Large intestine (tissue), 3 donors: Measurements from ENCODE around the gene GPR78. TPM values are rescaled to one million over a fixed set of nuclear protein-coding genes. Genes with fewer than 3 reads are reported as not detected.

Source experiments
- DNase-seq, 2 donors: peaks; one replicate each; pipeline versions ENCODE4 v3.0.0 to v3.0.0-alpha.2; 2013
- H3K27ac ChIP-seq: one replicate; pipeline ENCODE4 v1.5.1; 2013; ENCODE audit warnings: low read length
- H3K27me3 ChIP-seq: 2 replicates; pipeline ENCODE4 v1.6.1; 2013; ENCODE audit warnings: low read length; ENCODE audit not compliant: control insufficient read depth, insufficient read depth
- H3K36me3 ChIP-seq: 2 replicates; pipeline ENCODE4 v1.6.1; 2013; ENCODE audit warnings: low read length; ENCODE audit not compliant: control insufficient read depth, insufficient read depth
- H3K4me1 ChIP-seq: one replicate; pipeline ENCODE4 v1.6.1; 2013; ENCODE audit warnings: low read length; ENCODE audit not compliant: control insufficient read depth, insufficient read depth
- H3K4me3 ChIP-seq: one replicate; pipeline ENCODE4 v1.5.1; 2013; ENCODE audit warnings: low read length
- H3K9me3 ChIP-seq: one replicate; pipeline ENCODE4 v1.6.1; 2013; ENCODE audit warnings: mild to moderate bottlenecking, low read depth, low read length, moderate library complexity; ENCODE audit not compliant: control insufficient read depth
- WGBS: methylation state at CpG from one replicate; pipeline ENCODE4 v1.1.5; 2013; ENCODE audit warnings: low lambda C conversion rate; ENCODE audit not compliant: insufficient coverage; 5-methylcytosine and 5-hydroxymethylcytosine counted together
- polyA plus RNA-seq: library from polyadenylated mRNA; unstranded; fragments of 120-200 nt; gene quantifications from one replicate; pipeline ENCODE4 v1.2.1, GENCODE V29; 2013

The GPR78 gene
- polyA plus RNA-seq, 1 donor, result 0.09 TPM

DNA sequence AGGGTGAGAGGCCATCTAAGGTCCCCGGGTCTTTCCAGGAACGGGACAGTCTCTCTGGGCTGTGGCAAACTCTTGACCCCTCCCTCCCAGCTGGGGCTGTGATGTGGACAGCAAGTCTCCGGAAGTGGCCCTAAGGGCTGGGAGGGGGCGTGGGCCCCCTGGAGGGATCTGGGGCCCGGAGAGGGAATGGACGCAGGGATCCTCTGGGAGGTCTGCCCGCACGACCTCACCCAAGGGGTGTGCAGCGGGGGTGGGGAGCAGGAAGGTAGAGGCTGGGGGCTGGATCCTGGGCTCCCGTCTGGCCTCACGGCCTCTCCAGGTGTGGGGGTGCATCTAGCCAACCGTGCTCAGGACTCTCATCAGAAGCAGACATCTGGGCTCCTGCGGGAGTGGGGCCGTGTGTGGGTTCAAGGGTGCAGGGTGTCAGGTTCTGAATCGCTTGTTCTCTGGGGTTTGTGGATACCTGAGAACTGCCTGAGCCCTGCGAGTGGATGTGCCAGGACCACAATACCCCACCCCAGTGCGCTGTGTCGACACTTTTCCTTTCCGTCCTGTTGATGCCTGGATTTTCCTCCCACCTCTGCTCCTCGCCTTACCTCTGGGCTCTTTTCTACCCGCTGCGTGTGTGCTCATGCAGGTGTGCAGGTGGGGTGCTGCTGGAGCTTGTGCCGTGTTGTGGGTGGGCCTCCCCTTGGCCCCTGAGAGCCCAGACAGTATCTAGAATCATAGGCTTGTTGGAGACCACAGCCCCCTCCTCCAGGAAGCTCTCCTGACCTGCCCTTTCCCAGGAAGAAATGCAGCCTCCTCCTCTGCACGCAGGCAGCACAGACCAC, 13.3 kb downstream of the GPR78 start:
- WGBS, result 40% methylated on average over 3 of the region's 24 CpGs

DNA sequence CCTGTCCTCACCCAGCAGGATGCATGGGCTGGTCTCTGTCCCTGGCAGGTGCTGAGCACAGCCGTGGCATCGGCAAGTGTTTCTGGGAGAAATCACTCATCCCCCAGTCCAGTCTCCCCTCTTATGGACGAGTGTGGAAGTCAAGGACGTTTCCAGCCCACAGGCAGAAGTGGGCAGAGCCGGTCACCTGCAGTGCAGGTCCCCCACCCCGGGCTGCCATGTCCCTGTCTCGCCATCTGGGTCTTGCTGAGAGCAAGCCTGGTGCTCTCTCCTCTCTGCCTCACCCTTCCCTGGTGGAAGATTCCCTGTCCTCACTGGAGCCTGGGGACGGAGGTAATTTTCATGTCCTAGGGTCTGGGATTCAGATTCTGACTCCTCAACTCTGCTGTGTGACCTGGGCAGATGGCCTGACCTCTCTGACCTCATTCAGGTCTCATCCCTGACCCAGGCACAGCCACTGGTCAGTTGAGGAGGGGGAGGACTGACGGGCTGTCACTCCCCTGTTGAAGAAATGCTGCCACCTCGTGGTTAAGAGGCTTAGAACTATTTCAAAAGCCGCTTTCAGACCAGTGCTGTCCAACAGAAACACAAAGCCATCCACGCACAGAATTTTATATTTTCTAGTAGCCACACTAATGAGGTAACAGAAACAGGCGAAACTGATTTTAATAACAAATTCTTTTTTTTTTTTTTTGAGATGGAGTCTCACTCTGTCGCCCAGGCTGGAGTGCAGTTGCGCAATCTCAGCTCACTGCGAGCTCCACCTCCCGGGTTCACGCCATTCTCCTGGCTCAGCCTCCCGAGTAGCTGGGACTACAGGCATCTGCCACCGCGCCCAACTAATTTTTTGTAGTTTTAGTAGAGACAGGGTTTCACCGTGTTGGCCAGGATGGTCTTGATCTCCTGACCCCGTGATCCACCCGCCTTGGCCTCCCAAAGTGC, 14.2 kb downstream of the GPR78 start:
- no CpG with 5 or more reads among the region's 24 CpGs for WGBS
- H3K36me3 ChIP-seq, result no peaks in the 10 kb centered on the region

More for the DNA sequence above, 13.3 kb downstream of the GPR78 start:
- no peaks in the 10 kb centered on the region for H3K36me3 ChIP-seq
- no peak for DNase-seq
- no peaks in the 10 kb centered on the region for H3K4me1 ChIP-seq
- peaks cover 46% of the 10 kb centered on the region for H3K27me3 ChIP-seq
- no peaks in the 10 kb centered on the region for H3K9me3 ChIP-seq
- peak overlapping the region; percentile 18 for H3K4me3 ChIP-seq
- H3K27ac ChIP-seq, result no peak overlapping the region

DNA sequence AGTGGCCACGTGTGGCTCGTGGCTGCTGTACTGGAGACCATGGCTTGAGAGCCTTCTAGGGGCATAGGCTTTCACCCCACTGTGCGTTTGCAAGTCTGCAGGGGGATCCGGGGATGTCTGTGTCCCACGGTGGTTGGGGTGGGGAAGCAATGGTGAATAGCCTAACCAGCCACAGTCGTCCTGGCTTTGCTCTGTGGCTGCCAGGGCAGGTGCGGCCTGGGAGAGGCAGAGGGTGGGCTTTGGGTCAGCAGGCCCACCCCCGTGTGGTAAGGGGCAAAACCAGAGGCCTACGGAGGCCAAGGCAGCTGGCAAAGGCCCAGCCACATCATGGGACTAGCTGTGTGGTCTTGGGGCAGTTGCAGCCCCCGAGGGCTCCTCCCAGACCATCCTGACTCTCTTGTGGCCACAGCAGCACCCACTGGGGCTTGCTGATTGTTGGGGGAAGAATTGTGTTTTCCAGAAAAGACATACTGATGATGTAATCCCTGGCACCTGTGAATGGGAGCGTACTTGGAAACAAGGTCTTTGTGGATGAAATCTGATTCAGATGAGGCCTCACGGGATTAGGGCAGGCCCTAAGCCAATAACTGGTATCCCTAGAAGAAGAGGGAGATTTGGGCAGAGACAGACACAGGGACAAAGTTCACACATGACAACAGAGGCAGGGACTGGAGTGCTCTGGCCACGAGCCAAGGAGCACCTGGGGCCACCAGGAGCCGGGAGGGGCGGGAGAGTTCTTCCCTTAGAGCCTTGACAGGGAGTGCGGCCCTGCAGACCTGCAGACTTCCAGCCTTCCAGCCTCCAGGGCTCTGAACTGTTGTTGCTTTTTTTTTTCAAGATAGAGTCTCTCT, 15.3 kb downstream of the GPR78 start:
- peak; percentile 41 to 78 for DNase-seq
- no CpG with 5 or more reads among the region's 16 CpGs for WGBS
- no peak overlapping the region for H3K4me3 ChIP-seq

More for the DNA sequence above, 14.2 kb downstream of the GPR78 start:
- Histone ChIP-seq H3K27ac (no peak overlapping the region), H3K27me3 (peaks cover 44% of the 10 kb centered on the region), H3K4me1 (no peaks in the 10 kb centered on the region), H3K9me3 (no peaks in the 10 kb centered on the region), H3K4me3 (no peak overlapping the region)
- peak; percentile 34 to 52 for DNase-seq

DNA sequence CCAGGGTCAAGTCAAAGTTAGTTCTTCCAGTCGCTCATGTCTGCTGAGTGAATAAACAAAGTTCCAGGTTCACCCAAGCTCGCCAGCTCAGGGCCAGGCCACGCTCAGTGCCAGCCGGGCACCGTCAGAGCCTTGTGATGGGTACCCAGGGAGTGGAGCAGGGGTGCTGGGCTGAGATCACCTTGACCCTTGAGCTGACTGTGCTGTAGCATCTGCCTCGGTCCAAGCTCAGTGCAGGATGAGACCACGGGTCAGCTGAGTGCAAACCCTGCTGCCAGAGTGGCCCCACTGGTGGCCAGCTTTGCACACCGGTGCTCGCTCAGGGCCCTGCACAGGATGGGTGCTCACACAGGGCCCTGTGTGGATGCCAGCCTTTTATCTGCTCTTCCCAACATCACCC, 16.7 kb downstream of the GPR78 start:
- Histone ChIP-seq H3K4me1 (no peaks in the 10 kb centered on the region), H3K36me3 (no peaks in the 10 kb centered on the region), H3K9me3 (no peaks in the 10 kb centered on the region), H3K27ac (no peak overlapping the region), H3K27me3 (peaks cover 24% of the 10 kb centered on the region), H3K4me3 (no peak overlapping the region)
- DNase-seq, result no peak
- no CpG with 5 or more reads among the region's 9 CpGs for WGBS

More for the DNA sequence above, 15.3 kb downstream of the GPR78 start:
- H3K27me3 ChIP-seq, result peaks cover 38% of the 10 kb centered on the region
- no peaks in the 10 kb centered on the region for H3K4me1 ChIP-seq
- H3K9me3 ChIP-seq, result no peaks in the 10 kb centered on the region
- no peaks in the 10 kb centered on the region for H3K36me3 ChIP-seq
- no peak overlapping the region for H3K27ac ChIP-seq

DNA sequence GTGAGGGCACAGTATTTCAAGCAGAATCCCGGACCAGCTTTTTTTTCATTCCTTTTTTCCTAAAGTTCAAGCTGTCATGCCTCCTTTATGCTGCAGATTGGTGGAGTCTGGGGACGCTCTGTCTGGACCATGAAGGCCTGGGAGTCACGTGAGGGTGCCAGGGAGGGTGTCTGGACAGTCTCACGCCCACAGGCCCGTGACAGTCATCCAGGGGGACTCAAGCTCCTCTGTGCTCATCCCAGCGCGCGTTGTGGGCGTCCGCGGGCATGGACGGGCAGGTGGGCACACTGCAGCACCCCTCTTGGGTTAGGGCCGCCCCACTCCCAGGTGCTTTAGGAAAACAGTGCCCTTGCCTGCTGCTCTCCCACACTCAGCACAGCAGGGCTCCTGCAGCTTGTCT, 17.1 kb downstream of the GPR78 start:
- no CpG with 5 or more reads among the region's 13 CpGs for WGBS
- Histone ChIP-seq H3K36me3 (no peaks in the 10 kb centered on the region), H3K9me3 (no peaks in the 10 kb centered on the region), H3K4me3 (no peak overlapping the region), H3K4me1 (no peaks in the 10 kb centered on the region), H3K27ac (no peak overlapping the region), H3K27me3 (peaks cover 20% of the 10 kb centered on the region)
- DNase-seq, result no peak

DNA sequence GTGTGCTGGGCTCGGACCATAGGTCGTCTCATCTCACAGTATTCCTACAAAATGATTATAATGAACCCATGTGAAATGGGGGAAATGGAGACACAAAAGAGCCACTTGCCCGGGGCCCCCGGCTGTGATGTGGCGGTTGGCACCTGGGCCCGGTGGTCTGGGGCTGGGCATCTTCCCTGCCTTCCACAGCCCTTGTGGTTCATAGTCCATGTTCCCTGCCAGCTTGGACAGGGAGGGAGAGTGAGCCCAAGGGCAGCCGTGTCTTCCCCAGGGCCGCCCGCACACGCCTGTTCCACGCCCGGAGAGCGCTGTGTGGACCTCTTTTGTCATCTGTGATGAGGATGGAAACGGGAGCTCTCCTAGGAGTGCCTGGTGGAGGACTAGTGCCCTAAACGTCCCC, 17.6 kb downstream of the GPR78 start:
- Histone ChIP-seq H3K27ac (no peak overlapping the region), H3K36me3 (no peaks in the 10 kb centered on the region), H3K27me3 (peaks cover 16% of the 10 kb centered on the region), H3K9me3 (no peaks in the 10 kb centered on the region), H3K4me1 (no peaks in the 10 kb centered on the region), H3K4me3 (no peak overlapping the region)
- WGBS, result no CpG with 5 or more reads among the region's 15 CpGs
- no peak for DNase-seq

DNA sequence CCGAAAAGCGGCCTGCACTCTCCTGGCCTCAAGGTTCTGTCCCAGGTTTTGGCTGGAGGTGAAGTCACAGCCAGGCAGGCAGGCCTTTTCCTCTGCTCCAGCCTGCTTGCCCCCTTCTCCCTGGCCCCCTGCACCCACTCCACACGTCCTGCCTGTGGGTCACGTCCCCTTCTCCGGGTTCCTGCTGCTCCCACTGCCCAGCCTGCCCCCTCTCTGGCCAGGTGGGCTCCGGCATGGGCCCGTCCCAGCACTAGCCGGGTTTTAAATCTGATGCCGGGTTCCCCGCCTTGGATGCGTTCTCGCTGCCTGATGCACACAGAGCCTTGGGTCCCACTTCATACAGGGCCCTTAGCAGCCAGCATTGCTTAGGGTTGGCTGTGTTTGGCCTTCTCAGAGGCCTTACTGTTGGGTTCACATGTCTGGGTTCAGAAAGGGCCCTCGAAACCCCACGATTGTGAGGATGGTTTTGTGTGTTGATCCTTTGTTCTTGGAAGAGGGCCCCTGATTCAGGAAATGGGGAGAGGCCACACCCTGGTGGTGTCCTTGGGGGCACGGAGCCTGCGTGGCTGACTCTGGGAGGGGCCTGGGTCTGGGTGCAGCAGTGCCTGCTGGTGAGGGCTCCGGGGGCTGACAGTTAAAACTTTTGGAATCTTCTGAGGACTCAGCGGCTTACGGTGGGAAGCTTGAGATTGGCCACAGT, 18.3 kb downstream of the GPR78 start:
- H3K27me3 ChIP-seq, result peaks cover 9% of the 10 kb centered on the region
- no peaks in the 10 kb centered on the region for H3K4me1 ChIP-seq
- WGBS, result no CpG with 5 or more reads among the region's 19 CpGs
- H3K9me3 ChIP-seq, result no peaks in the 10 kb centered on the region
- no peaks in the 10 kb centered on the region for H3K36me3 ChIP-seq
- H3K4me3 ChIP-seq, result no peak overlapping the region
- DNase-seq, result peak in 1 of 2 donors; percentile 34
- H3K27ac ChIP-seq, result no peak overlapping the region

DNA sequence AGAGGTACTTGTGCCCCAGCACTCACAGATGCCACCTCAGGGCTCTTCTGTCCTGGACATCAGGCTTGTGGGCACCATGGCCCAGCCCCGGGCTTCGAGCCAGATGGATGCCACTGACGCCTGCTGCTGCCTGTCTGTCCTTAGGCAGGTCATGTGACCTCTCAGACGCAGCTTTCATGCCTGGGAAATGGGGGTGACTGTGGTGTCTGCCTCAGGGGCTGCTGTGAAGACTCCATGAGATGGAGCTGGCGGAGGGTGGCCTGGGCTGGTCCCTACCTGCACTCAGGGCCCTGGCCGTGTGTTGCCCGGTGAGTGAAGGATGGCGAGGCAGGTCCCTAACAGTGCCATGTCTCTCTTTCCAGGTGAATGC, 18.9 kb downstream of the GPR78 start:
- WGBS, result no CpG with 5 or more reads among the region's 8 CpGs
- H3K27ac ChIP-seq, result no peak overlapping the region
- H3K4me1 ChIP-seq, result no peaks in the 10 kb centered on the region
- H3K4me3 ChIP-seq, result no peak overlapping the region
- H3K9me3 ChIP-seq, result no peaks in the 10 kb centered on the region
- H3K27me3 ChIP-seq, result peaks cover 3% of the 10 kb centered on the region
- DNase-seq, result no peak
- no peaks in the 10 kb centered on the region for H3K36me3 ChIP-seq

DNA sequence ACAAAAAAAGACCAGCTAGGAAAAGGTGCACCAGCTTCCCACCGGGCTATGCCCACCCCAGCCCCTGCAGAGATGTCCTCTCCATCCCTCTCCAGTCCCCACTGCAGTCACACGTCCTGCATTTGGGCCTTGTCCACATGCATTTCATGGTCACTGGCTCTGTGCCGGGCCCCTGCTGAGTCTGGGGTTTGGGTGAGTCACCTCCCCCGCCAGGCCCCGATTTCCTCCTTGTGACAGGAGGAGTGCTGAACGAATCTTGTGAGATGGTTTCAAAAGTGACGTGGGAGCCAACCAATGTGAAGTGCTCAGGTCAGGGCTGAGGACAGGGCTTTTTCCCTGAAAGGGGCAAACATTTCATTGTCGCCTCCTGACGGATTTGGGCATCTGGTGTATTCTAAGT, 19.5 kb downstream of the GPR78 start:
- no peaks in the 10 kb centered on the region for H3K9me3 ChIP-seq
- no peak for DNase-seq
- H3K27ac ChIP-seq, result no peak overlapping the region
- no peaks in the 10 kb centered on the region for H3K4me1 ChIP-seq
- H3K36me3 ChIP-seq, result no peaks in the 10 kb centered on the region
- H3K27me3 ChIP-seq, result no peaks in the 10 kb centered on the region
- H3K4me3 ChIP-seq, result no peak overlapping the region
- WGBS, result no CpG with 5 or more reads among the region's 9 CpGs
